ENCODE measurements around the gene ALDH4A1.
"Not testable (repeated sequence)": the region's sequence is repeated elsewhere in the genome, so short reads cannot be mapped to it uniquely, and the experiment has no call there.

Gene ALDH4A1

DNA sequence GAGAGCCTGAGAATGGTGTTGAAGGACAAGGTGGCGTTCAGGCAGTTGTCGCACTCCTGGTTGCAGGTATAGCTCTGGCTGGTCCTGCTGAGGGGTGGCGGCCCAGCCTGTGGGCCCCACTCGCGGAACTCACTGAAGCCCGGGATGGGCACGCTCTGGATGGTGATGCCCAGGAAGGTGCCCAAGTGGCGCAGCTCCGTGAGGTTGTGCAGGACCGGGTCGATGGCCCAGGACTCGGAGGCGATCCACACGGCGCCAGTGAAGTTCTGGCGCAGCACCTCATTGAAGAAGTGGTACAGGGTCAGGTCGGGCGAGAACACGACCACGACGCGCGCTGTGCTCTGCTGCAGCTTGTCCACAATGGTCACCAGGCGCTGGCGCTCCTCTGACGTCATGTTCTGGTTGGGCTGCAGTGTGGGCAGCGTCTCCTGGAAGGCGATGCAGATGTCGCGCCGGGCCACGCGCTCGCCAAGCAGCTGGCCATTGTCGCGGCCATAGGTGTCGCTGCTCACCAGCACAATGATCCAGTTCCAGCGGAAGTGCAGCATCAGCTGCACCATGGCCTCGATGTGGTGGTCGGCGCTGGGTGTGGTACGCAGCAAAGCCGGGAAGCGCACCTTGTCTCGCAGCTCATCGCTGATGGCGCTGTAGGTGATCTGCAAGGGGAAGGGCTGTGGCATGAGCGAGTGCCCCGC is 47.9 kb downstream of the ALDH4A1 start:
- DNase-seq (ENCODE audit: low spot score), result no peak

DNA sequence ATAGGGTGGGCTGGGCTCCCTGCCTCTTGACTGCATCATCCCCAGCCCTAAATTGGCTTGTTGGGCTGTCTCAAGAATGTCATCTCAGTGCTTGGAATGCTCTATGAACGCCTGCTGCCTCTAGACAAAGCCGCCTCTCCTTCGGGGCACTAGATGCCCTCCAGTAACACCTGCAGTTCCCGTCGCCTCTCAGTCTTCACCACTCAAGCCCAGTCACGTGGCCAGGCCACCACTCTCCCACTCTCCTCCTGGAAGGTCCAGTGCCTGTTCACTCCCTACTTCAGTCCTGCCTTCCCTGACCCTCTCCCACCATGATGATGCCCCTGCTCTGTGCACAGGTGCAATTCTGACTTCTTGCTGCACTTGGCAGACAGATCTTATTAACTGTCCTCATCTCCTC is 49.9 kb downstream of the ALDH4A1 start:
- DNase-seq (ENCODE audit: low spot score), result no peak

DNA sequence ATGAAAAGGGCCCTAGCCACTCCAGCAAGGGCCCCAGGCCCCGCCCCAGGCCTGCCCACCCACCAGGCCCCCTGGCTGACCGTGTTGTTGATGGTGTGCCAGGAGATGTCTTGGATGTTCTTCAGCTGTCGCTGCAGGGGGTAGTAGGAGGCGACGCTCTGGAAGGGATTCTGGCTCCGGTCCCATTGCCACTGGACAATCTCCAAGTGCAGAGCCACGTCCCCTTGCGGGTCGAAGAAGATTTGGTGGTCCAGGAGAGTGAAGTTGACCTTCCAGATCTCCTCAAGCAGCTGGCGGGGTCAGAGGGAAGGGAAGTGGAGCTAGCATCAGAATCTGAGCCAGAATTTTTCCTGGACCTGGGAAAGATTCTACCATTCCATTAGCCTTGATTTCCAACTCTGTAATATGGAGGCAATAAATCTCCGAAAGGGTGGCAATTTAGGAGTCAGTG is 53.1 kb downstream of the ALDH4A1 start:
- DNase-seq (ENCODE audit: low spot score), result no peak

GRCh38 chr1:18847723-18848122 is 54.6 kb downstream of the ALDH4A1 start:
- DNase-seq (ENCODE audit: low spot score), result not testable (repeated sequence)

DNA sequence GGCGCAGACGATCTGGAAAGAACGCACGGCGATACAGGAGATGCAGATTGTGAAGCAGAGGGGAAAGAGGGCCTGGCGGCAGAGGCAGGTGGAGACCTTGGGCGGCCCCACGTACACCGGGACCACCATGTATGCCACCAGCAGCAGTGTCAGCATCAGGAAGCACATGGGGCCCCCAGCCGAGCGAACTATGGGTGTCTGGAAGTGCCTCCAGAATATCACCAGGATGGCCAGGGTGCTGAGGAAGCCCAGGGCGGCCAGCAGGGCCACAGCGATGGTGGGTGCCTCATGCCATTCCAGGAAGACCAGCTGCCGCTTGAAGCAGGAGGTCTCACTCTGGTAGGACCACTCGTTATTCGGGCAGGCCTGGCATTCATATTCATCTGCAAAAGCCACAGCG is 62.2 kb downstream of the ALDH4A1 start:
- no peak for DNase-seq (ENCODE audit: low spot score)

DNA sequence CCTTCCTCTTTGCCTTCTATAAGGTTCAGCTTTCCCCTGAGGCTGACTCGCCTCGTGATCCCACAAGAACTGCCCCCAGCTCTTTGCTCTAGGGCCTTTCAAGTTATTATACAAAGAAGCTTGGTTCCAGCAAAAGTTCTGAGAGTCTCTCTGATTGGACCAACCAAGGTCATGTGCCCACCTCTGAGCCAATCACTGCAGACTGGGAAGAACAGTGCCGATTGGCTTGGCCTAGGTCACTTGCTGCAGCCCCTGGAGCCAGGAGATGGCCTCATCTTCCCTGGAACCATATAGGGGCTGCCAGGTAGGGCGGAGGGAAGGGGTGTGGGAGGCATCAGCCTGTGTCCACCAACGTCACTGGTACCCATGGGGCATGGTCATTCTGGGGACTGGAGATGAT is 65.7 kb downstream of the ALDH4A1 start:
- no peak for DNase-seq (ENCODE audit: low spot score)

- DNase-seq (ENCODE audit: low spot score), result not testable (repeated sequence)
Measured at GRCh38 chr1:18832319-18832718, 70.0 kb downstream of the ALDH4A1 start.

DNA sequence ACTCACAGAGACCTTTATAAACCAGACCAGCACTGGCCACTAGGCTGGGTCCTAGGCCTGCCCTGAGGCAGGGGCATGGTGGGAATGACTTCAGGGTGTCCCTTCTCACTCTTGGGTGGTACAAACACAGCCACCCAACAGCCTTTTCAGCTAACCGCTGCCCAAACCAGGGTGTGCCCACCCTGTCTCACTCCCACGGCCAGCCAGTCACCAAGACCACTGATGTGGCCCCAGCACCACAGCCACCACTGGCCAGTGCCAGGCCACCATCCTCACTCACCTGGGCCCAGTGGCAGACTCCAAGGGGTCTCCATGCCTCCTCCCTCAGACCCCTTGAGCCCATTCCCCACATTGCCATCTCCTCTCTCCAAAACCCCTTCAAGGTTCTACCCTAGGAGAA is 70.7 kb downstream of the ALDH4A1 start:
- no peak for DNase-seq (ENCODE audit: low spot score)

DNA sequence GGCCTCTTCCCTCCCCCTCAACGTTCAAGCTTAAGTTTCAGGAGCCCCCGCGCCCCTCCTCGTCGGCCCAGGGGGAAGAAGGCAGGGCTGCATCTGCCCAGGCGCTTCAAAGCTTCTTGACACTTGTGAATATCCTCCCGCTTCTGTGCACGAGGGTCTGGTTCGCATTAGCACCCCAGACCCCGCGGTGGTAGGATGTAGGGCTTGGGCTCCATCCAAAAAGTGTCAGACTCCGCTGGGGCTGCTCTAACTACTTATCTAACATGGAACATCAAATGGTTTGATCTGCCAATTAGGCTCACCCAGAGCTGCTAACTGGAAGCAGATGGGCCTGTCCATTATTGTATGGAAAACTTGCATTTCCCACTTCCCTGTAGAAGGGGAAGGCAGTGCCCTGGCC is 71.8 kb downstream of the ALDH4A1 start:
- DNase-seq (ENCODE audit: low spot score), result no peak

- no peak for DNase-seq (ENCODE audit: low spot score)
Measured at GRCh38 chr1:18829671-18830070, 72.7 kb downstream of the ALDH4A1 start.

GRCh38 chr1:18828224-18828623 is 74.1 kb downstream of the ALDH4A1 start:
- DNase-seq (ENCODE audit: low spot score), result no peak

DNA sequence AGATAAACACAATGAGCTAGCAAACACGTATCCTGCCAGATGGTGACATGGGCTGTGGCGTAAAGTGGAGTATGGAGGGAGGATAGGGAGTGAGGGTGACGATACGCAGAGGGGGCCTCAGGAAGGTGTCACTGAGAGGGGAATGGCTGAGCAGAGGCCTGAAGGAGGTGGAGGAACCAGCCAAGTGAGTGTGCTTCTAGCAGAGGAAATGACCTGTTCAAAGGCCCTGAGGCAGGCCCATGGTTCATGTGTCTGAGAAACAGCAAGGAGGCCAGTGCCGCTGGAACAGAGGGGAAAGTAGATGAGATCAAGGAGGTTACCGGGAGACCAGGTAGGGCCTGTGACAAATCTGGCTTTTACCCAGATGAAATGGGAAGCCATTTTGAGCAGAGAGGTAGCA is 78.9 kb downstream of the ALDH4A1 start:
- DNase-seq (ENCODE audit: low spot score), result no peak

Measured in D341Med (cell line).